GM12874 (cell line): ENCODE data around the gene ATP2B3.

Source experiments
- CTCF ChIP-seq: IDR thresholded peaks from 2 replicates; pipeline ENCODE4 v1.5.1; 2011; ENCODE audit warnings: low read depth, mild to moderate bottlenecking, control low read depth, low read length, moderate library complexity; ENCODE audit not compliant: insufficient read depth

The ATP2B3 gene

GRCh38 chrX:153517423-153517822, at the start of gene ATP2B3:
TSS of gene ATP2B3 (plus strand) at chrX:153517642. CDS start at chrX:153536248, 18,606 bp downstream.
- no peak for TF ChIP-seq CTCF

- TF ChIP-seq CTCF, result no peak
Observed at GRCh38 chrX:153468008-153468580, 49.3 kb upstream of the ATP2B3 start.

- TF ChIP-seq CTCF, result peak; percentile 6; the same call in 1 of the 2 replicates
Observed at GRCh38 chrX:153469811-153470410, 47.5 kb upstream of the ATP2B3 start.

- TF ChIP-seq CTCF, result peak; percentile 72
Observed at GRCh38 chrX:153470411-153471363, 46.8 kb upstream of the ATP2B3 start, which contains the start of gene HAUS7. TSS of gene HAUS7 (minus strand) at chrX:153470576. CDS start at chrX:153470557, 19 bp downstream.

- TF ChIP-seq CTCF, result no peak
Observed at GRCh38 chrX:153471663-153472280, 45.7 kb upstream of the ATP2B3 start.

GRCh38 chrX:153473126-153473525, 44.3 kb upstream of the ATP2B3 start:
- TF ChIP-seq CTCF, result no peak

GRCh38 chrX:153474266-153474665, 43.2 kb upstream of the ATP2B3 start:
- TF ChIP-seq CTCF, result no peak
